ENCODE measurements around the gene TMED9.
A peak's percentile ranks its signal among the peaks of the same experiment; 100 is the strongest.
"Not testable (repeated sequence)": the region's sequence is repeated elsewhere in the genome, so short reads cannot be mapped to it uniquely, and the experiment has no call there.

TMED9 gene

GRCh38 chr5:177592010-177592834, at the start of gene TMED9:
TSS of gene TMED9 (plus strand) at chr5:177592203. CDS start at chr5:177592215, 12 bp downstream.
- DNase-seq = peak; percentile 69

GRCh38 chr5:177542816-177543465, 49.1 kb upstream of the TMED9 start:
- DNase-seq = no peak

- no peak for DNase-seq
These were observed 46.3 kb upstream of the TMED9 start for GRCh38 chr5:177545487-177546257.

- DNase-seq = no peak
These were observed 45.7 kb upstream of the TMED9 start for GRCh38 chr5:177546258-177546741.

- DNase-seq = no peak
These were observed 44.3 kb upstream of the TMED9 start for GRCh38 chr5:177547736-177548135.

GRCh38 chr5:177548495-177548894, 43.5 kb upstream of the TMED9 start:
- no peak for DNase-seq

- no peak for DNase-seq
These were observed 41.9 kb upstream of the TMED9 start for GRCh38 chr5:177550122-177550521.

- DNase-seq = no peak
These were observed 39.1 kb upstream of the TMED9 start for GRCh38 chr5:177552839-177553455.

- DNase-seq = no peak
These were observed 38.2 kb upstream of the TMED9 start for GRCh38 chr5:177553671-177554429.

GRCh38 chr5:177554474-177555111, 37.4 kb upstream of the TMED9 start, which contains the start of gene FAM193B:
TSS of gene FAM193B (minus strand) at chr5:177554563. CDS start at chr5:177554458, 105 bp downstream.
- peak; percentile 88 for DNase-seq

GRCh38 chr5:177555228-177555627, 36.8 kb upstream of the TMED9 start:
- no peak for DNase-seq

GRCh38 chr5:177555665-177556064, 36.3 kb upstream of the TMED9 start:
- DNase-seq = no peak

- no peak for DNase-seq
These were observed 34.9 kb upstream of the TMED9 start for GRCh38 chr5:177557041-177557647.

GRCh38 chr5:177557796-177558195, 34.2 kb upstream of the TMED9 start:
- DNase-seq = no peak

- DNase-seq = not testable (repeated sequence)
These were observed 32.5 kb upstream of the TMED9 start for GRCh38 chr5:177559446-177559941.

GRCh38 chr5:177565046-177565445, 27.0 kb upstream of the TMED9 start:
- DNase-seq = no peak

GRCh38 chr5:177568326-177568725, 23.7 kb upstream of the TMED9 start:
- no peak for DNase-seq

GRCh38 chr5:177569894-177570293, 22.1 kb upstream of the TMED9 start:
- DNase-seq = no peak

GRCh38 chr5:177575488-177575887, 16.5 kb upstream of the TMED9 start:
- no peak for DNase-seq

- no peak for DNase-seq
These were observed 15.8 kb upstream of the TMED9 start for GRCh38 chr5:177576169-177576568.

GRCh38 chr5:177578316-177578715, 13.7 kb upstream of the TMED9 start:
- DNase-seq = no peak
